Endodermal cell (in vitro differentiated cells): Measurements from ENCODE around the gene GAS2L3. TPM values are rescaled to one million over a fixed set of nuclear protein-coding genes. Genes with fewer than 3 reads are reported as not detected.

ENCODE experiments used
- DNase-seq: peaks from one replicate; pipeline ENCODE4 v3.0.0-alpha.2; 2017
- H3K27ac ChIP-seq: 2 replicates; pipeline ENCODE4 v1.5.1; 2013; ENCODE audit warnings: mild to moderate bottlenecking, low read depth, low read length, moderate library complexity
- H3K27me3 ChIP-seq: 2 replicates; pipeline ENCODE4 v1.6.1; 2013; ENCODE audit warnings: mild to moderate bottlenecking, low read length, moderate library complexity; ENCODE audit not compliant: insufficient read depth, control insufficient read depth, poor library complexity, severe bottlenecking
- H3K36me3 ChIP-seq: 2 replicates; pipeline ENCODE4 v1.7.0; 2013; ENCODE audit warnings: mild to moderate bottlenecking, low read length, moderate library complexity; ENCODE audit not compliant: control insufficient read depth, insufficient read depth
- H3K4me1 ChIP-seq: one replicate; pipeline ENCODE4 v1.7.0; 2013; ENCODE audit warnings: low read length; ENCODE audit not compliant: control insufficient read depth, insufficient read depth
- H3K4me3 ChIP-seq: 2 replicates; pipeline ENCODE4 v1.5.1; 2013; ENCODE audit warnings: mild to moderate bottlenecking, low read length, moderate library complexity
- H3K9ac ChIP-seq: 2 replicates; pipeline ENCODE4 v1.6.1; 2013; ENCODE audit warnings: mild to moderate bottlenecking, low read length, moderate library complexity; ENCODE audit not compliant: poor library complexity, severe bottlenecking; ENCODE audit errors: extremely low read depth
- H3K9me3 ChIP-seq: 2 replicates; pipeline ENCODE4 v1.6.1; 2013; ENCODE audit warnings: mild to moderate bottlenecking, low read length, moderate library complexity; ENCODE audit not compliant: control insufficient read depth
- H3K27ac Mint-ChIP-seq: 2 replicates; pipeline ENCODE4 v1.8.0; 2020; ENCODE audit warnings: mixed read lengths
- H3K27me3 Mint-ChIP-seq: 2 replicates; pipeline ENCODE4 v1.8.0; 2021; ENCODE audit warnings: mild to moderate bottlenecking, mixed read lengths; ENCODE audit not compliant: insufficient read depth
- H3K36me3 Mint-ChIP-seq: 2 replicates; pipeline ENCODE4 v1.8.0; 2020; ENCODE audit warnings: low read depth, mixed read lengths
- H3K4me1 Mint-ChIP-seq: 2 replicates; pipeline ENCODE4 v1.8.0; 2020; ENCODE audit warnings: mixed read lengths
- H3K4me3 Mint-ChIP-seq: 2 replicates; pipeline ENCODE4 v1.8.0; 2020; ENCODE audit warnings: mild to moderate bottlenecking, moderate library complexity, mixed read lengths
- H3K9me3 Mint-ChIP-seq: 2 replicates; pipeline ENCODE4 v1.8.0; 2020; ENCODE audit warnings: mild to moderate bottlenecking, mixed read lengths
- WGBS, 2 experiments: methylation state at CpG; one replicate each; pipeline versions ENCODE4 v1.1.5 to v1.1.7; 2013; ENCODE audit warnings: missing lambda C conversion rate in 2 of 2, mixed read lengths in 1 of 2; ENCODE audit not compliant: insufficient coverage in 1 of 2, insufficient read length in 1 of 2; 5-methylcytosine and 5-hydroxymethylcytosine counted together
- long read RNA-seq, 4 experiments: library from polyadenylated mRNA in 2 of 4; library from RNA in 1 of 4; library from capped mRNA in 1 of 4; stranded (forward) in 3 of 4; unstranded in 1 of 4; transcript quantifications; one replicate each; pipeline ENCODE4 v2.0.0, GENCODE V29; 2020 to 2021; ENCODE audit warnings: inconsistent platforms in 1 of 4
- polyA plus RNA-seq, 2 experiments: library from polyadenylated mRNA; stranded (reverse); fragments of 50-300 nt; gene quantifications; one replicate each; pipeline ENCODE4 v1.2.3, GENCODE V29; 2013
- total RNA-seq, 2 donors: library from RNA; stranded (reverse); fragmentation: NEBNext Ultra II Directional in 1 of 2; extraction: Animal tissue kit (Norgen Biotek cat#: 25700) in 1 of 2; gene quantifications; 2 replicates in 1 of 2; 3 replicates in 1 of 2; pipeline ENCODE4 v1.2.1, GENCODE V29; 2021
- TF ChIP-seq, protein P1 (sequence below): fragments of 200-600 bp; sonication (generic); conservative IDR thresholded peaks from 2 replicates; pipeline ENCODE4 v1.5.0; 2021; ENCODE audit warnings: antibody characterized with exemption, mild to moderate bottlenecking

GAS2L3 gene
- total RNA-seq = 10 to 100 TPM; 13.5 to 26.8 TPM
- polyA plus RNA-seq (2013, experiment 1 of 2) = 36.4 TPM
- 42.0 TPM for polyA plus RNA-seq (2013, experiment 2 of 2)
- long read RNA-seq, experiment 1, partial matches to known transcripts = 1 of 4 reads
- long read RNA-seq, experiment 1, other reads (novel, unspliced or antisense) = 3 of 4 reads
- long read RNA-seq, experiment 2 = 0 reads
- long read RNA-seq, experiment 3, transcript GAS2L3-201 (9 exons, 2,218 nt) = major isoform, 6 of 21 reads
- long read RNA-seq, experiment 3, partial matches to known transcripts = 1 of 21 reads
- long read RNA-seq, experiment 3, other reads (novel, unspliced or antisense) = 13 of 21 reads
- long read RNA-seq, experiment 4, partial matches to known transcripts = 0 of 10 reads
- long read RNA-seq, experiment 4, other reads (novel, unspliced or antisense) = 4 of 10 reads

DNA sequence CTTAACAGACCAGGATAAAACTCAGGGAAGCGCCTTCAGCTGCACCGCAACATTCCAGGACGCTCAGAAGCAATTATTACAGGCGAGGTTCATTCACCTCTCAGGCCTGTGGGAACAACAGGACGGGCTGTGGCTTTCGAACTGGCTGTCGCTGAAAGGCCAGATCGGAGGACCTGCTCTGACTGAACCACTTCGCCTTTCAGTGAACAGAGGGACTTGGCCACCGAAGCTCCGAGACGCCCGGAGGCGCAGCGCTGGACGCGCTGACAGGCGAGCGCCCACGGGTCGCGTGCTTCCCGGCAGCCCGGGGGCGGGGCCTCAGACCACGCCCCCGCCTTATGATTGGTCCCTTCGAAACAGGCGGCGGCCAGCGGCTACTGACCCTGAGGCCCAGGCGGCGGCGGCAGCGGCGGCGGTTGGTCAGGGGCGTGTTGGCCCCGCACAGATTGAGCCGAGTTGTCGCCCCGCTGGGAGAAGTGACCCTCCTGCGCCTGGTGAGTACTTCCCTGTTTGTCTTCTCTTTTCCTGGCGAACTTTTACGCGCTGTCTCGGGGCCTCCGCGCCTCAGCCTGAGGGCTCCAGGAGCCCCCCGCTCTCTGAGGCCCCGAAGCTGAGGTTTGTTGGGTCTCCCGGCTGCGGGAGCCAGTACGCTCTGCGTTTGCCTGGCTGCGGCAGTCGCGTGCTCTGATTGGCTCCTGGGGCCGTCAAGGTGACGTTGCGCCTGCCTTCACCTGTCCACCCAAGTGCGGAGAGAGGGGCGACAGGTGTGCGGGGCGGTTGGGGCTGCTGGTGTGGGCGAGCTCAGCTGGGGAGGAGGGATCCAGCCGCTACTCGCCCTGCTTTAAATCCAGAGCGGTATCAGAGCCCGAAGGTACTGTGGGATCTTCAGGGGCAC lies at the start of gene GAS2L3:
Gene GAS2L3 (plus strand): TSS at position 393 of the 895 bp plus-strand sequence. CDS start 21,221 bp downstream, outside the sequence.
- H3K36me3 ChIP-seq = no peaks in the 10 kb centered on the region
- peak within 1 kb of the TSS; percentile 88 for H3K4me3 Mint-ChIP-seq
- H3K27ac Mint-ChIP-seq = peak within 1 kb of the TSS; percentile 97
- no peaks in the 10 kb centered on the region for H3K9me3 Mint-ChIP-seq
- H3K27me3 Mint-ChIP-seq = peaks cover 23% of the 10 kb centered on the region
- peak within 1 kb of the TSS; percentile 21 for H3K27ac ChIP-seq
- TF ChIP-seq, protein P1, sequence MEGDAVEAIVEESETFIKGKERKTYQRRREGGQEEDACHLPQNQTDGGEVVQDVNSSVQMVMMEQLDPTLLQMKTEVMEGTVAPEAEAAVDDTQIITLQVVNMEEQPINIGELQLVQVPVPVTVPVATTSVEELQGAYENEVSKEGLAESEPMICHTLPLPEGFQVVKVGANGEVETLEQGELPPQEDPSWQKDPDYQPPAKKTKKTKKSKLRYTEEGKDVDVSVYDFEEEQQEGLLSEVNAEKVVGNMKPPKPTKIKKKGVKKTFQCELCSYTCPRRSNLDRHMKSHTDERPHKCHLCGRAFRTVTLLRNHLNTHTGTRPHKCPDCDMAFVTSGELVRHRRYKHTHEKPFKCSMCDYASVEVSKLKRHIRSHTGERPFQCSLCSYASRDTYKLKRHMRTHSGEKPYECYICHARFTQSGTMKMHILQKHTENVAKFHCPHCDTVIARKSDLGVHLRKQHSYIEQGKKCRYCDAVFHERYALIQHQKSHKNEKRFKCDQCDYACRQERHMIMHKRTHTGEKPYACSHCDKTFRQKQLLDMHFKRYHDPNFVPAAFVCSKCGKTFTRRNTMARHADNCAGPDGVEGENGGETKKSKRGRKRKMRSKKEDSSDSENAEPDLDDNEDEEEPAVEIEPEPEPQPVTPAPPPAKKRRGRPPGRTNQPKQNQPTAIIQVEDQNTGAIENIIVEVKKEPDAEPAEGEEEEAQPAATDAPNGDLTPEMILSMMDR = no peak
- H3K36me3 Mint-ChIP-seq = no peaks in the 10 kb centered on the region
- H3K4me3 ChIP-seq = peak within 1 kb of the TSS; percentile 91
- H3K9ac ChIP-seq = peak within 1 kb of the TSS; percentile 54
- H3K4me1 Mint-ChIP-seq = peaks cover 18% of the 10 kb centered on the region
- H3K9me3 ChIP-seq = no peaks in the 10 kb centered on the region
- H3K4me1 ChIP-seq = no peaks in the 10 kb centered on the region
- DNase-seq = peak; percentile 99
- H3K27me3 ChIP-seq = peaks cover 16% of the 10 kb centered on the region
- 2 to 10% methylated on average over 12 to 70 of the region's 70 CpGs for WGBS, 2 experiments

- TF ChIP-seq, protein P1 = no peak
- Histone ChIP-seq H3K27ac (no peak overlapping the region), H3K4me1 (no peaks in the 10 kb centered on the region), H3K4me3 (no peak overlapping the region), H3K36me3 (no peaks in the 10 kb centered on the region), H3K27me3 (no peaks in the 10 kb centered on the region), H3K9ac (no peak overlapping the region), H3K9me3 (no peaks in the 10 kb centered on the region)
- 79 to 93% methylated on average over 2 to 3 of the region's 3 CpGs for WGBS, 2 experiments
- Mint-ChIP-seq H3K9me3 (no peaks in the 10 kb centered on the region), H3K4me3 (no peak overlapping the region), H3K27me3 (no peaks in the 10 kb centered on the region), H3K27ac (no peak overlapping the region), H3K36me3 (no peaks in the 10 kb centered on the region), H3K4me1 (no peaks in the 10 kb centered on the region)
- no peak for DNase-seq
These were observed 45.5 kb upstream of the GAS2L3 start for GRCh38 chr12:100528034-100528433.

DNA sequence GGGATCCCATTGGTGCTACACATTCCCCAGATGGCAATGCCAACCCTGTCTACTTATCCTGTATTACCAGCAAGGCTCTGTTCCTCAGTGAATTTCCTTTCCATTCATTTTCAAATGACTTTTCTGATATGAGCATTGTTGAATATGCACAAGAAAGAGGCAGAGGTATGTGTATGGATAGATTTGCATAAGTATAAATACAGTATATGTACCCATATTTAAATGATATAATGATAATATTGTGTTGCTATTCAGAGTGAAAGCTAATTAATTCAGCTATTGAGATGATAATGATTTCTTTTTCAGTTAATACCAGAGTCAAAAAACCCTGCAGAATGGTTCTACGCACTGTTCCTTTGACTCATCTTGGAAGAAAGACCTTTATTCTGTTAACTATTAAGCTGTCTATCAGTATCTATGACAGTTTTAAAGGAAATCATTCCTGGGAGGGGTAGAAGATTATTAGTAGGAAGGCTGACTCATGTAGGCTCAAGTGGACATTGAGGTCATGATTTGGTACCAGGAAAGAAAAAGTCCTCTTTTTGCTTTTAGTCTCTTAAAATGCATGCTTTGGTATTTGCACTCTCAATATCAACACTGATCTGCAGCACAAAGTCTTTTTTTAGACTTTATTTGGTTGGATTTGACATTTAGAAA lies 44.9 kb upstream of the GAS2L3 start:
- TF ChIP-seq, protein P1 = no peak
- no peaks in the 10 kb centered on the region for H3K9me3 ChIP-seq
- no peaks in the 10 kb centered on the region for H3K4me1 ChIP-seq
- Mint-ChIP-seq H3K36me3 (no peaks in the 10 kb centered on the region), H3K4me3 (no peak overlapping the region), H3K27ac (no peak overlapping the region), H3K9me3 (no peaks in the 10 kb centered on the region), H3K4me1 (no peaks in the 10 kb centered on the region), H3K27me3 (no peaks in the 10 kb centered on the region)
- no peak overlapping the region for H3K4me3 ChIP-seq
- no peak overlapping the region for H3K27ac ChIP-seq
- no peaks in the 10 kb centered on the region for H3K36me3 ChIP-seq
- H3K9ac ChIP-seq = no peak overlapping the region
- DNase-seq = no peak
- 91% methylated on average over 1 of the region's 1 CpG; no CpG with 5 or more reads in 1 of the 2 experiments for whole genome bisulfite sequencing, 2 experiments
- no peaks in the 10 kb centered on the region for H3K27me3 ChIP-seq
